SK-N-SH (cell line): ENCODE measurements around the gene NEK9. TPM values are rescaled to one million over a fixed set of nuclear protein-coding genes. Genes with fewer than 3 reads are reported as not detected.

Source experiments
- CTCF ChIA-PET: fragments of 300-600, 350-600 bp; formaldehyde crosslinking; extraction: SDS; loops from one replicate; lab custom pipeline; 2021; lab: Yijun Ruan, JAX
- POLR2A ChIA-PET: fragments of 350-600 bp; sonication (Branson Sonifier 250); formaldehyde crosslinking; extraction: SDS; loops from one replicate; lab custom pipeline; 2020; ENCODE audit warnings: antibody characterized with exemption, inconsistent platforms; lab: Yijun Ruan, JAX
- DNase-seq: peaks from one replicate; pipeline ENCODE4 v3.0.0; 2012
- H2AFZ ChIP-seq: fragments of 200-600 bp; sonication (generic); 2 replicates; pipeline ENCODE4 v1.8.1; 2016; ENCODE audit warnings: antibody characterized with exemption, mild to moderate bottlenecking, low read depth
- H3F3A ChIP-seq: fragments of 200-600 bp; sonication (generic); replicated peaks from 2 replicates; pipeline ENCODE3; 2016; ENCODE audit warnings: antibody characterized with exemption, mild to moderate bottlenecking; ENCODE audit not compliant: insufficient read depth
- H3K27ac ChIP-seq, 2 experiments: fragments of 200-500 bp in 1 of 2; fragments of 200-600 bp in 1 of 2; sonication (Bioruptor generic) in 1 of 2; sonication (generic), shearing (Covaris generic) in 1 of 2; 2 replicates each; pipeline versions ENCODE4 v1.5.1 to v1.6.1; 2014 to 2016; ENCODE audit warnings: low read depth in 2 of 2, inconsistent platforms in 1 of 2, low read length in 1 of 2, mild to moderate bottlenecking in 1 of 2, mixed read lengths in 1 of 2
- H3K27me3 ChIP-seq: fragments of 200-600 bp; sonication (generic), shearing (Covaris generic); 2 replicates; pipeline ENCODE4 v1.6.1; 2016; ENCODE audit warnings: mixed run types; ENCODE audit not compliant: insufficient read depth
- H3K36me3 ChIP-seq, 2 experiments: fragments of 200-500 bp in 1 of 2; fragments of 200-600 bp in 1 of 2; sonication (Bioruptor generic) in 1 of 2; sonication (generic) in 1 of 2; replicated peaks in 1 of 2; 2 replicates each; pipeline versions ENCODE3 to v1.5.1; 2014 to 2016; ENCODE audit warnings: low read length in 1 of 2, mild to moderate bottlenecking in 1 of 2; ENCODE audit not compliant: insufficient read depth in 2 of 2, control insufficient read depth in 1 of 2
- H3K4me1 ChIP-seq, 2 experiments: fragments of 200-500 bp in 1 of 2; fragments of 200-600 bp in 1 of 2; sonication (Bioruptor generic) in 1 of 2; sonication (generic), shearing (Covaris generic) in 1 of 2; 2 replicates each; pipeline versions ENCODE4 v1.5.1 to v1.6.1; 2014 to 2016; ENCODE audit warnings: low read depth in 1 of 2, low read length in 1 of 2, mixed run types in 1 of 2; ENCODE audit not compliant: insufficient read depth in 2 of 2, control insufficient read depth in 1 of 2
- H3K4me2 ChIP-seq: fragments of 200-600 bp; sonication (generic), shearing (Covaris generic); 2 replicates; pipeline ENCODE4 v1.6.1; 2017; ENCODE audit warnings: mixed run types
- H3K4me3 ChIP-seq, 2 experiments: fragments of 200-500 bp in 1 of 2; fragments of 200-600 bp in 1 of 2; sonication (Bioruptor generic) in 1 of 2; sonication (generic), shearing (Covaris generic) in 1 of 2; 2 replicates each; pipeline versions ENCODE4 v1.5.1 to v1.8.1; 2014 to 2016; ENCODE audit warnings: low read depth in 2 of 2, inconsistent platforms in 1 of 2, low read length in 1 of 2, mild to moderate bottlenecking in 1 of 2, mixed read lengths in 1 of 2, moderate library complexity in 1 of 2
- H3K79me2 ChIP-seq: fragments of 200-600 bp; sonication (generic); 2 replicates; pipeline ENCODE4 v1.8.1; 2017; ENCODE audit warnings: mild to moderate bottlenecking; ENCODE audit not compliant: insufficient read depth
- H3K9ac ChIP-seq: fragments of 200-600 bp; sonication (generic); 2 replicates; pipeline ENCODE4 v1.6.1; 2017; ENCODE audit warnings: mixed run types
- H3K9me2 ChIP-seq: fragments of 200-600 bp; sonication (generic); 2 replicates; pipeline ENCODE4 v1.6.1; 2017; ENCODE audit warnings: mixed run types
- H3K9me3 ChIP-seq: fragments of 200-600 bp; sonication (generic); 2 replicates; pipeline ENCODE4 v1.6.1; 2017; ENCODE audit warnings: mixed run types, mild to moderate bottlenecking, moderate library complexity
- H4K20me1 ChIP-seq: fragments of 200-600 bp; sonication (generic); 2 replicates; pipeline ENCODE4 v1.6.1; 2017; ENCODE audit warnings: mild to moderate bottlenecking, mixed run types; ENCODE audit not compliant: insufficient read depth
- CHD2 ChIP-seq: fragments of 150-350 bp; IDR thresholded peaks from 2 replicates; pipeline ENCODE4 v1.6.1; 2018; ENCODE audit warnings: low read length; ENCODE audit not compliant: partially characterized antibody
- CTCF ChIP-seq: fragments of 200-600 bp; sonication (generic); IDR thresholded peaks from 2 replicates; pipeline ENCODE4 v1.6.1; 2017; ENCODE audit warnings: antibody characterized with exemption, mild to moderate bottlenecking, moderate library complexity
- ELF1 ChIP-seq: IDR thresholded peaks from 2 replicates; pipeline ENCODE4 v1.4.0; 2012
- EP300 ChIP-seq, 2 experiments: IDR thresholded peaks; 2 replicates each; pipeline versions ENCODE4 v1.4.0 to v1.6.1; 2012; ENCODE audit warnings: borderline replicate concordance in 1 of 2, low read depth in 1 of 2, low read length in 1 of 2
- EZH2phosphoT487 ChIP-seq: fragments of 200-600 bp; sonication (generic); IDR thresholded peaks from 2 replicates; pipeline ENCODE4 v1.6.1; 2017; ENCODE audit warnings: low read depth, mixed run types, mild to moderate bottlenecking, antibody characterized with exemption, moderate library complexity, borderline replicate concordance
- FOXJ3 ChIP-seq: sonication (generic); formaldehyde crosslinking; IDR thresholded peaks from 2 replicates; pipeline ENCODE4 v1.5.1; 2020; ENCODE audit warnings: mild to moderate bottlenecking, missing genetic modification reagents
- GABPA ChIP-seq: IDR thresholded peaks from 2 replicates; pipeline ENCODE4 v1.4.0; 2012; ENCODE audit warnings: low read depth, mild to moderate bottlenecking
- GATA2 ChIP-seq: sonication (generic); formaldehyde crosslinking; IDR thresholded peaks from 2 replicates; pipeline ENCODE4 v1.5.0; 2020; ENCODE audit warnings: mild to moderate bottlenecking, missing genetic modification reagents
- JUND ChIP-seq: IDR thresholded peaks from 2 replicates; pipeline ENCODE4 v1.4.0; 2012
- MXI1 ChIP-seq: IDR thresholded peaks from 2 replicates; pipeline ENCODE4 v1.6.1; 2012; ENCODE audit warnings: mild to moderate bottlenecking, low read depth, low read length, improper control_type of control experiment
- RAD21 ChIP-seq: IDR thresholded peaks from 2 replicates; pipeline ENCODE4 v1.6.1; 2012; ENCODE audit warnings: mild to moderate bottlenecking, low read length
- RCOR1 ChIP-seq: fragments of 150-350 bp; IDR thresholded peaks from 2 replicates; pipeline ENCODE4 v1.6.1; 2017; ENCODE audit warnings: antibody characterized with exemption, low read length
- RXRA ChIP-seq: IDR thresholded peaks from 2 replicates; pipeline ENCODE4 v1.4.0; 2012; ENCODE audit warnings: low read depth, mild to moderate bottlenecking, borderline replicate concordance
- SMC3 ChIP-seq: IDR thresholded peaks from 2 replicates; pipeline ENCODE4 v1.6.1; 2012; ENCODE audit warnings: low read depth, low read length, improper control_type of control experiment
- TCF12 ChIP-seq: IDR thresholded peaks from 2 replicates; pipeline ENCODE4 v1.4.0; 2012
- WGBS: methylation state at CpG from one replicate; pipeline ENCODE4 v1.1.6; 2017; ENCODE audit warnings: low lambda C conversion rate; 5-methylcytosine and 5-hydroxymethylcytosine counted together
- polyA plus RNA-seq, 3 experiments: library from polyadenylated mRNA; depleted of rRNA; stranded (reverse); fragments of >200 nt; gene quantifications; 2 replicates each; pipeline ENCODE4 v1.2.3, GENCODE V29; 2012
- TF ChIP-seq, protein P1 (sequence below): IDR thresholded peaks from 2 replicates; pipeline ENCODE4 v1.4.0; 2012; ENCODE audit warnings: low read depth
- TF ChIP-seq, protein P2 (sequence below): fragments of 150-350 bp; IDR thresholded peaks from 2 replicates; pipeline ENCODE4 v1.6.1; 2017; ENCODE audit warnings: antibody characterized with exemption, low read length, low read depth, borderline replicate concordance
- TF ChIP-seq, protein P3 (sequence below): IDR thresholded peaks from 2 replicates; pipeline ENCODE4 v1.4.0; 2012; ENCODE audit warnings: low read depth, borderline replicate concordance
- TF ChIP-seq, protein P4 (sequence below): IDR thresholded peaks from 2 replicates; pipeline ENCODE4; 2012

NEK9 gene
- polyA plus RNA-seq, 1 of the 3 experiments (the other 2 are of a cell fraction): 48.1 TPM

DNA sequence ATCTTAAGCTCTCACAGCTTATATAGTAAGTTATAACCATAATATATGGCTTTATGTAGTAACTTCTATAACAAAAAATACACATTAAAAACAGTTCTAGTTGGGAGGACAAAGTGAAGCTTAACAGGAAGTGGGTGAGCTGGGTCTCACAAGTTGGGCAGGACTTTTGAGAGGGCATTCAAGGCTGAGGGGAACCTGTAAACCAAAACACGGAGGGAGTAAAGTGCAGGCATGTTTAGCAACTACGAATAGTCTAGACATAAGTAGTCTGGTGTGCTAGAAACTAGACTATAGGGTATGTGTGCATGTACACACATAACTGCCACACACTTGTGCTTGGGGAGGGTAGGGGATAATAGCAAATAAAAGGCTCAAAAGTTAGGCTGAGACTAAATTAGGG is 14.2 kb upstream of the NEK9 start:
- ChIA-PET POLR2A (no interaction called here), CTCF (interaction anchor here (1.0 to 11.9 kb wide), 4 partner anchors 13 to 348 kb away, joined by 3 to 92 read pairs (median 4); no protein-coding TSS in a partner anchor)
- H3K36me3 ChIP-seq: peaks cover 6 to 27% of the 10 kb centered on the region in 2 experiments
- no peak overlapping the region for H2AFZ ChIP-seq
- no peak overlapping the region for H3K9ac ChIP-seq
- no peaks in the 10 kb centered on the region for H3K9me2 ChIP-seq
- no peak overlapping the region for H3K27ac ChIP-seq
- H3K79me2 ChIP-seq: peaks cover 61% of the 10 kb centered on the region
- no peak overlapping the region for H3K4me3 ChIP-seq
- no peaks in the 10 kb centered on the region for H3K9me3 ChIP-seq
- H3F3A ChIP-seq: peaks cover 8% of the 10 kb centered on the region
- no peak for DNase-seq
- peaks cover 12% of the 10 kb centered on the region; the same call in 1 of the 2 replicates for H4K20me1 ChIP-seq
- TF ChIP-seq, protein P1, sequence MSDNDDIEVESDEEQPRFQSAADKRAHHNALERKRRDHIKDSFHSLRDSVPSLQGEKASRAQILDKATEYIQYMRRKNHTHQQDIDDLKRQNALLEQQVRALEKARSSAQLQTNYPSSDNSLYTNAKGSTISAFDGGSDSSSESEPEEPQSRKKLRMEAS: no peak
- TF ChIP-seq GABPA: no peak
- TF ChIP-seq MXI1: no peak
- TF ChIP-seq EP300 (IDR thresholded peaks at IDR 0.05; ENCODE audit: borderline replicate concordance in 1 of 2, low read depth in 1 of 2, low read length in 1 of 2): no peak
- TF ChIP-seq FOXJ3: no peak
- no peak for TF ChIP-seq RXRA
- TF ChIP-seq GATA2 (CRISPR knock-in tag): no peak
- no peak for TF ChIP-seq ELF1
- TF ChIP-seq TCF12: no peak
- TF ChIP-seq RAD21: no peak
- no peak for TF ChIP-seq CHD2
- no peak for TF ChIP-seq RCOR1
- TF ChIP-seq, protein P2, sequence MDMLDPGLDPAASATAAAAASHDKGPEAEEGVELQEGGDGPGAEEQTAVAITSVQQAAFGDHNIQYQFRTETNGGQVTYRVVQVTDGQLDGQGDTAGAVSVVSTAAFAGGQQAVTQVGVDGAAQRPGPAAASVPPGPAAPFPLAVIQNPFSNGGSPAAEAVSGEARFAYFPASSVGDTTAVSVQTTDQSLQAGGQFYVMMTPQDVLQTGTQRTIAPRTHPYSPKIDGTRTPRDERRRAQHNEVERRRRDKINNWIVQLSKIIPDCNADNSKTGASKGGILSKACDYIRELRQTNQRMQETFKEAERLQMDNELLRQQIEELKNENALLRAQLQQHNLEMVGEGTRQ: no peak
- TF ChIP-seq SMC3: no peak
- 98% methylated on average over 2 of the region's 2 CpGs for WGBS
- peaks cover 0 to 6% of the 10 kb centered on the region in 2 experiments; a peak in 2 of 4 replicates for H3K4me1 ChIP-seq
- H3K27me3 ChIP-seq: no peaks in the 10 kb centered on the region
- H3K4me2 ChIP-seq: no peak overlapping the region

- no peak overlapping the region for H3K27ac ChIP-seq
- H3K79me2 ChIP-seq: peaks cover 59% of the 10 kb centered on the region
- DNase-seq: no peak
- H3F3A ChIP-seq: peaks cover 8% of the 10 kb centered on the region
- H4K20me1 ChIP-seq: peaks cover 12% of the 10 kb centered on the region; the same call in 1 of the 2 replicates
- no peak for TF ChIP-seq JUND
- TF ChIP-seq, protein P3, sequence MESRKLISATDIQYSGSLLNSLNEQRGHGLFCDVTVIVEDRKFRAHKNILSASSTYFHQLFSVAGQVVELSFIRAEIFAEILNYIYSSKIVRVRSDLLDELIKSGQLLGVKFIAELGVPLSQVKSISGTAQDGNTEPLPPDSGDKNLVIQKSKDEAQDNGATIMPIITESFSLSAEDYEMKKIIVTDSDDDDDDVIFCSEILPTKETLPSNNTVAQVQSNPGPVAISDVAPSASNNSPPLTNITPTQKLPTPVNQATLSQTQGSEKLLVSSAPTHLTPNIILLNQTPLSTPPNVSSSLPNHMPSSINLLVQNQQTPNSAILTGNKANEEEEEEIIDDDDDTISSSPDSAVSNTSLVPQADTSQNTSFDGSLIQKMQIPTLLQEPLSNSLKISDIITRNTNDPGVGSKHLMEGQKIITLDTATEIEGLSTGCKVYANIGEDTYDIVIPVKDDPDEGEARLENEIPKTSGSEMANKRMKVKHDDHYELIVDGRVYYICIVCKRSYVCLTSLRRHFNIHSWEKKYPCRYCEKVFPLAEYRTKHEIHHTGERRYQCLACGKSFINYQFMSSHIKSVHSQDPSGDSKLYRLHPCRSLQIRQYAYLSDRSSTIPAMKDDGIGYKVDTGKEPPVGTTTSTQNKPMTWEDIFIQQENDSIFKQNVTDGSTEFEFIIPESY: no peak
- no peak for TF ChIP-seq ELF1
- TF ChIP-seq TCF12: no peak
- TF ChIP-seq, protein P4, sequence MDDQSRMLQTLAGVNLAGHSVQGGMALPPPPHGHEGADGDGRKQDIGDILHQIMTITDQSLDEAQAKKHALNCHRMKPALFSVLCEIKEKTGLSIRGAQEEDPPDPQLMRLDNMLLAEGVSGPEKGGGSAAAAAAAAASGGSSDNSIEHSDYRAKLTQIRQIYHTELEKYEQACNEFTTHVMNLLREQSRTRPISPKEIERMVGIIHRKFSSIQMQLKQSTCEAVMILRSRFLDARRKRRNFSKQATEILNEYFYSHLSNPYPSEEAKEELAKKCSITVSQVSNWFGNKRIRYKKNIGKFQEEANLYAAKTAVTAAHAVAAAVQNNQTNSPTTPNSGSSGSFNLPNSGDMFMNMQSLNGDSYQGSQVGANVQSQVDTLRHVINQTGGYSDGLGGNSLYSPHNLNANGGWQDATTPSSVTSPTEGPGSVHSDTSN: no peak
- TF ChIP-seq EZH2phosphoT487: no peak
- TF ChIP-seq CTCF: no peak
- no peak for TF ChIP-seq SMC3
- H3K4me1 ChIP-seq: peaks cover 0 to 6% of the 10 kb centered on the region in 2 experiments; a peak in 2 of 4 replicates
- no peak overlapping the region for H3K9ac ChIP-seq
- no peaks in the 10 kb centered on the region for H3K9me3 ChIP-seq
- POLR2A ChIA-PET: no interaction called here
- over 99% methylated on average over 2 of the region's 2 CpGs for WGBS
- H3K4me2 ChIP-seq: no peak overlapping the region
- H3K9me2 ChIP-seq: no peaks in the 10 kb centered on the region
- H3K4me3 ChIP-seq: no peak overlapping the region
- H3K36me3 ChIP-seq: peaks cover 6 to 26% of the 10 kb centered on the region in 2 experiments
- CTCF ChIA-PET: interaction anchor here (1.0 to 11.9 kb wide), 2 partner anchors 156 to 348 kb away, joined by 3 to 92 read pairs; no protein-coding TSS in a partner anchor
- no peak overlapping the region for H2AFZ ChIP-seq
- H3K27me3 ChIP-seq: no peaks in the 10 kb centered on the region
Observed at GRCh38 chr14:75140620-75141019, 13.8 kb upstream of the NEK9 start.
